Astrocyte (in vitro differentiated cells and primary cell): Measurements from ENCODE around the gene SPRED2.

Source experiments
- CTCF ChIP-seq: IDR thresholded peaks from 2 replicates; pipeline ENCODE4 v1.5.1; 2011; ENCODE audit warnings: low read depth, mild to moderate bottlenecking, inconsistent platforms, low read length, moderate library complexity; ENCODE audit not compliant: insufficient read depth
- EZH2 ChIP-seq: IDR thresholded peaks from 2 replicates; pipeline ENCODE4 v1.6.1; 2012; ENCODE audit warnings: mild to moderate bottlenecking, low read length, inconsistent platforms; ENCODE audit not compliant: insufficient read depth

- no peak for TF ChIP-seq CTCF
- no peak for TF ChIP-seq EZH2
These were observed 11.0 kb downstream of the SPRED2 start for GRCh38 chr2:65421432-65421748.
